Stimulated activated CD4-positive, alpha-beta T cell treated with anti-CD3 and anti-CD28 coated beads, Interleukin-15, amount 100 ng/mL, for 24 hours (primary cell): ENCODE data around the gene RUBCN.
A peak's percentile ranks its signal among the peaks of the same experiment; 100 is the strongest.
"Not testable (repeated sequence)": the region's sequence is repeated elsewhere in the genome, so short reads cannot be mapped to it uniquely, and the experiment has no call there.

Experiments
- DNase-seq: peaks from one replicate; pipeline ENCODE4 v3.0.0-alpha.2; 2020

RUBCN gene

DNA sequence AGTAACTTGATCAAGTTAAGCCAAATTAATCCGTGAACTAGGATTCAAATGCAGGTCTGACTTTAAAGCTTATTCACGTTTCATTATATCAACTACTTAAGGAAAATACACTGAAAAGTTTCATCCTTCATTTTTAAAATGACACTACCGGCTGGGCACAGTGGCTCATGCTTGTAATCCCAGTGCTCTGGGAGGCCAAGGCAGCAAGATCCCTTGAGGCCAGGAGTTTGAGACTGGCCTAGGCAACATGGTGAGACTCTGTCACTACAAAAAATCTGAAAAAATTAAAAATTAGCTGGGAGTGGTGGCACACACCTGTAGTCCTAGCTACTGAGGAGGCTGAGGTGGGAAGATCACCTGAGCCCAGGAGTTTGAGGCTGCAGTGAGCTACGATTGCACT lies 3.7 kb downstream of the RUBCN start:
- DNase-seq = no peak

DNA sequence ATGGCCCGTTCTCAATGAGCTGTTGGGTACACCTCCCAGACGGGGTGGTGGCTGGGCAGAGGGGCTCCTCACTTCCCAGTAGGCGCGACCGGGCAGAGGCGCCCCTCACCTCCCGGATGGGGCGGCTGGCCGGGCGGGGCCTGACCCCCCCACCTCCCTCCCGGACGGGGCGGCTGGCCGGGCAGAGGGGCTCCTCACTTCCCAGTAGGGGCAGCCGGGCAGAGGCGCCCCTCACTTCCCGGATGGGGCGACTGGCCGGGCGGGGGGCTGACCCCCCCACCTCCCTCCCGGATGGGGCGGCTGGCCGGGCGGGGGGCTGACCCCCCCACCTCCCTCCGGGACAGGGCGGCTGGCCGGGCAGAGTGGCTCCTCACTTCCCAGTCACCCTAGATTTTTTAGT lies 5.2 kb downstream of the RUBCN start:
- not testable (repeated sequence) for DNase-seq

DNA sequence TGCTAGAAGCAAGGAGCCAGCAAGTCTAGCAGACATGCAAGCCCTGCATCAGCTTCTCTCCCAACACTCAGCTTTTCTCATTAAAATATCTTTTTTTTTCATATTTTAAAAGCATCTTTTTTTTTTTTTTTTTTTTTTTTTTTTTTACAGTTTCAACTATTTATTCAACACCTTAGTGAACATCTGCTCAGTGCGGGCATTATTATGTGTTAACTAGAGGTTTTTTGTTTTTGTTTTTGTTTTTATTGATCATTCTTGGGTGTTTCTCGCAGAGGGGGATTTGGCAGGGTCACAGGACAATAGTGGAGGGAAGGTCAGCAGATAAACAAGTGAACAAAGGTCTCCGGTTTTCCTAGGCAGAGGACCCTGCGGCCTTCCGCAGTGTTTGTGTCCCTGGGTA lies 5.9 kb downstream of the RUBCN start:
- not testable (repeated sequence) for DNase-seq

DNA sequence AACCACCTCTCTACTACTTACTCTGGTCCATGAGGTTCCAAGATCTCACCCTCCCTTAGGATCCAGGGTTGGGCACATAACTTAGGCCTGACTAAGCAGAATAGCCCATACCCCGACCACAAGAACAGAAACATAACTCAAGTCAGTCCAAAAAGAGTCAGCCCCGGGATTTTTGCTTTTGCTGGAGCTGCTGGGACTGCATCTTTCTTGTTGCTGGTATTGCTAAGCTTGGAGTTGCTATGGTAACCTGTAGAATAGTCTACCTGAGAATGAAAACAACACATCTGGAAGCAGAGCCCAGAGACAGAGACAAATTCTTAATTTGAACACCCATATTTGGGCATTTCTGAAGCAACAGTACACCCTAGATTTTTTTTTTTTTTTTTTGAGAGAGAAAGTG lies 6.5 kb downstream of the RUBCN start:
- DNase-seq = no peak

DNA sequence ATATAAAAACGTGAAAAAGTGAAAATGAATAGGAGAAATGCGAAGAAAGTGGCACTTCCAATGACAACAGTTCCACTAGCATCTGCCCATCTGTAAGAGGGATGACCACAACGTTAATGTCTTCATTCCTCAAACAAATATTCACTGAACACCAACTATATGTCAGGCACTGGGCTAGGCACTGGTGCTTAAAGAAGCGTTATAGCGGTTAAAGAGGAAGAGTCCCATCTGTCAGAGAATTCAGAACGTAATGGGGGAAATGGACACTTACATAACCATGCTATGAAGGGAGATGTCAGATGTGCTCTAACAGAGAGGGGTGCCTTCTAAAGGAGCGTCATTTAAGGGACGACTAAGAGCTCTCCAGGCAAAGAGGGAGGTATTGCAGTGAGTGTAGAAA lies 8.2 kb downstream of the RUBCN start:
- no peak for DNase-seq

DNA sequence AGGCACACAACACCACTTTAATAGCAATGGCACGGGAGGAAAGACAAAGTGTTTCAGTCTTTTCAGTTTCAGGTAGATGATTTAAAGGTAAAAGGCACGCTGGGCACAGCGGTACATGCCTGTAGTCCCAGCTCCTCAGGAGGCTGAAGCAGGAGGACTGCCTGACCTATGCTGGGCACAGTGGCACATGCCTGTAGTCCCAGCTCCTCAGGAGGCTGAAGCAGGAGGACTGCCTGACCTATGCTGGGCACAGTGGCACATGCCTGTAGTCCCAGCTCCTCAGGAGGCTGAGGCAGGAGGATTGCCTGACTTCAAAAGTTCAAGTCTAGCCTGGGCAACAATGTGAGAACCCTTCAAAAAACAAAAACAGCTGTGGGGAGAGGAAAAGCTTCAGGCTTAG lies 8.8 kb downstream of the RUBCN start:
- DNase-seq = not testable (repeated sequence)

DNA sequence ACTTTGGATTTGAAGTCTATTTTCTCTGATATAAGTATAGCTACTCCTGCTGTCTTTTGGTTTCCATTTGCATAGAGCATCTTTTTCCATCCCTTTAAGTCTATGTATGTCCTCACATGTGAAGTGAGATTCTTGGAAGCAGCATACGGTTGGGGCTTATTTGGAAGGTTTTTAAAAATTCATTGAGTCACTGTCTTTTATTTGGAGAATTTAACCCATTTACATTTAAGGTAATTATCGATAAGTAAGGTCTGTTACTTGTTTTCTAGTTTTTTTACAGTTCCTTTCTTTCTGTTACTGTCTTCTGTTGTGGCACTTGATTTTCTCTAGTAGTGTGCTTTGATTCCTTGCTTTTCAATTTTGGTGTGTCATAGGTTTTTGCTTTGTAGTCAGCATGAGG lies 14.0 kb downstream of the RUBCN start:
- no peak for DNase-seq

DNA sequence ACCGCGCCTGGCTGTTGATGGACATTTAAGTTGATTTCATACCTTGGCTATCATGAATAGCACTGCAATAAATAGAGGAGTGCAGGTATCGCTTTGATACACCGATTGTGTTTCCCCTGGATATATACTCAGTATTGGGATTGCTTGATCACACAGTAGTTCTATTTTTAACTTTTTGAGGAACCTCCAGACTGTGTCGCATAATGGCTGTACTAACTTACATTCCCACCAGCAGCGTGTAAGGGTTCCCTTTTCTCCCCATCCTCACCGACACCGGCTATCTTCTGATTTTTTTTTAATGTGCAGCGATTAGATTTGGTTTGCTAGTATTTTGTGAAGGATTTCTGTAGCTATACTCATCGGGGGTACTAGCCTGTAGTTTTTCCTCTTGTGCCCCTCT lies 16.0 kb downstream of the RUBCN start:
- DNase-seq = no peak

DNA sequence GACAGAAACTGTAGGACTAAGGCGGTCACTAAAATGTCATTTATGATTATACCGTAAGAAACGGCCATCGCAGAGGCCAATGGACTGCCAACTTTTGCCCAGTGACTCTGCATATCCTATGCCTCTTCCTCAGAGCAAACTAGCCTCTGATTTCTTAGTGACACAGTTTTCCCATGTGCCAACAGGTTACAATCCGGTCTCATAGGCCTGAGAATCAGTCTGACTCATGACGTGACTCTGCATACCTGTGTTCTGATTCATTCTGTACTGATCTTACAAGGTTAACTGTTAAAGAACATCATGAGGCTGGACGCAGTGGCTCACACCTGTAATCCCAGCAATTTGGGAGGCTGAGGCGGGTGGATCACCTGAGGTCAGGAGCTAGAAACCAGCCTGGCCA lies 17.8 kb downstream of the RUBCN start:
- no peak for DNase-seq

DNA sequence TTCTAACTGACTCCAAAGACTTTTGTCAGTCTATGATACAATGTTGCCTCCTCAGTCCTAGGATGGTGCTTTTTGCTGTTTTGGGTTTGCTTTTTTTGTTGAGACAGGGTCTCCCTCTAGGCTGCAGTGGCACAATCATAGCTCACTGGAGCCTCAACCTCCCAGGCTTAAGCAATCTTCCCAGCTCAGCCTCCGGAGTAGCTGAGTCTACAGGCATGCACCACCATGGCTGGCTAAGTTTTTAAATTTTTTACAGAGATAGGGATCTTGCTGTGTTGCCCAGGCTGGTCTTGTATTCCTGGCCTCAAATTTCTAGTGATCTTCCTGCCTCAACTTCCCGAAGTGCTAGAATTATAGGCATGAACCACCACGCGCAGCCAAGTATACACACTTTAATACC lies 22.5 kb downstream of the RUBCN start:
- DNase-seq = no peak

DNA sequence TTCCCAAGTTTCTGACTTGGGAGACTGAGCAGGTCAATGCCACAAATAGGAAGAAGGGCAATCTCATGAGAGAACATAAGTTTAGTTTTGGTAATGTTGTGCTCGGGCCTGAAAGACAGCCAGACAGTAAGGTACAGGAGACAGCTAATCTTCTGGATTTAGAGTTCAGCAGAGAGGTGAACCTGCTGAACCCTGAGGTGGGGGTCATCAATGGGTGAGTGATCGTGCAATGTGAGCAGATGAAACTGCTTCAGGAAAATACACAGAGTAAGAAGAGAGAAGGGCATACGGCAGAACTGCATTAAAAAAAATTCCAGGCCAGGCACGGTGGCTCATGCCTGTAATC lies 23.3 kb downstream of the RUBCN start:
- no peak for DNase-seq

DNA sequence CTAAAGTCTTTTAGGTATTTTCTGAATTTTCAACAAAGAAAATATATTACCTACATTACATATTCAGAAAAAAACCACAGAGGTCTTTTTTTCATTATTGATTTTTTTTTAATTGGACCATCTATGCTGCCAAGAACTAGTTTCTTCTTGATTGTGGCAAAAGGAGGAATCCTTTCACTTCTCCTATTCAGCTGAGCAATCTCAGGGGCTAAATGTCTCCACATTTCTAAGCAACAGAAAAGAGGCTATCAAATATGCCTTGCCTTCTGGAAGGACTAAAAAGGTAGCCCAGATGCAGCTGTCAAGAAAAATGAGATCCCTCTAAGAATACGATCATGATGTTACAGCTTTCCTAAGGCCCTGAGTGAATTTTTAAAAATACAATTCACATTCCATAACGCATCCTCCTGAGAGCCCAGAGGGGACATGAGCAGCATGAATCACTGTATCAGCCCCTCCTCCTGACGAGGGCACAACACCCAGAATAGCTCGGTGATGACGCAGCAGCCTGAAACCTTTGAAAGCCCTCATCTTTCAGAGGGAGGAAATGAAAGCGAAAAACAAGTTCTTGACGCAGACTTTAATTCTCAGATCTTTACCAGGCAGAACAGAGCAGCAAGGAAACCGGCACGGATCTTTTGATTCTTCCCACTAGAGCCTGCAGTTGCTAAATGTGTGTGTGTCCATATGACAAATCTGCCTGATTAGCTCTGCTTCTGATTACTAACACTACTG lies 24.6 kb downstream of the RUBCN start:
- DNase-seq = peak; percentile 93

DNA sequence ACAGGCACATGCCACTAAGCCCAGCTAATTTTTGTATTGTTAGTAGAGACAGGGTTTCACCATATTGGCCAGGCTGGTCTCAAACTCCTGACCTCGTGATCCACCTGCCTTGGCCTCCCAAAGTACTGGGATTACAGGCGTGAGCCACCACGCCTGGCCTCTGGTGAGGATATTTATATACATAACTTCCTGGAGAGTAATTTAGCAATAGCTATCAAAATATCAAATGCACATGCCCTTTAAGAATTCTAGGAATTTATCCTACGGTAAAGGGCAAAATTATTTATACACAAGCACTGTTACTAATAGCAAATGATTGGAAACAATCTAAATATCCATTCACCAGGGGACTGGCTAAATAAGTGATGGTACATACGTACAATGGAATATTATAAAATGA lies 25.7 kb downstream of the RUBCN start:
- DNase-seq = not testable (repeated sequence)

DNA sequence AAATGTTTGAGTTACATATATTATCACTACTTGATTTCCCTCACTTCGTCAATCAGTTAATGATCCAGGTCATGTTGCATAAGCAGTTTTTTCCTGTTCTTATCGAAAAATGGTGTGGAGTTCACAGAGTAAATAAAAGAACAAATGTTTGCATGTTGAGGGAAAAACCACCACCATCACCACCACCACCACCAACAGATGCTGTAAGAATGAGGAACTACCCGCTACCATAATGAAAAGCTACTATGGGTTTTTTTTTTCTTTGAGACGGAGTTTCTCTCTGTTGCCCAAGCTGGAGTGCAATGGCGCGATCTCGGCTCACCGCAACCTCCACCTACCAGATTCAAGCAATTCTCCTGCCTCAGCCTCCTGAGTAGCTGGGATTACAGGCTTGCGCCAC lies 27.6 kb downstream of the RUBCN start:
- no peak for DNase-seq

DNA sequence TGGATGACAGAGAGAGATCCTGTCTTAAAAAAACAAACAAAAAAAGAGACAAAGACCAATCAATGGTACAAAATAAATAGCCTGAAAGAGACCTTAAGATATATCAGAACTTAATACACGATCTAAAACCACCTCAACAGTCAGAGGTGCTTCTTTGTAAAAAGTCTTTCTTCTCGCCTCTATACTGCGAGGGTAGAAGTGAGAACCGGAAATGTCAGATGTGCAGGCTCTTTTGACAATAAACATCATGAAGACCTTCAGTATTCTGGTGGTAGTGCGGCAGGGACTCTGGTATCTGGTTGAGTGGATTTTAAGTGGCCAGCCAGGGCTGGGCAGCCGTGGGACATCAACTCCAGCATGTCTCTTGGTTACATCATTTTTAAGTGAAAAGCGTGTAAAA lies 30.0 kb downstream of the RUBCN start:
- no peak for DNase-seq

DNA sequence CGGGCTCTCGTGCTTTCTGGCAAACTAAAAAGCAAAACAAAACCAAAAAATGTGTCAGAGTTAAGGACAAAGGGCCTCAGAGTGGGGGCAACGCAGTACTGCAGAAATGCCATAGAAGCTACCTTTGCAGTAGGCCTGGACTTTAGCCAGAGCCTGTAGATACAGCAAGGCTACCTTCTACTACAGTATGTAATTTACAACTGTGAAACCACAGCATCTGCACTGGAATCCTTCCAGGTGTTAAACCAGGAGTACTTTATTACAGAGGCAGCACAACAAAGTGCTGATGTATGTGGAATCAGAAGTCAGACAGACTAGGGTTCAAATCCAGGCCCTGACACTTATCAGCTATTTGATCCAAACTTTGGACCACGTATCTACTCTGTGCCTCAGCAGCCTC lies 34.9 kb downstream of the RUBCN start:
- DNase-seq = no peak

DNA sequence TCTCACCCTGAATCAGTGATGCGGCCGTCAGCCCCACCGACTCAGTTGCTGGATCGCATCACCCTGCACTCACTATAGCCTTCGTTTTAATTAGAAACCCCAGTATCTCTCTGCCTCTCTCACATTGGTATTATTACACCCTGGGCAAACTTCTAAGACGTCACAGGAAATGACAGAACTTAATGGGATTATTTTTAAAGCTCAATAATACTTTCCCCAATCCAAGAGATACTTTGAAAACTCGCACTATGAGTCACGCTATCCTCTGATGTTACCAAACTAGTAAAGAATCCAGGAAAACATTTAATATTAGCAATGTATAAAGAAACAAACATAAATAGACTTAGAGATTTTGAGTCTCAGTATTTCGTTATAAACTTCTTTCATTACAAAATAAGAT lies 36.6 kb downstream of the RUBCN start:
- DNase-seq = no peak

DNA sequence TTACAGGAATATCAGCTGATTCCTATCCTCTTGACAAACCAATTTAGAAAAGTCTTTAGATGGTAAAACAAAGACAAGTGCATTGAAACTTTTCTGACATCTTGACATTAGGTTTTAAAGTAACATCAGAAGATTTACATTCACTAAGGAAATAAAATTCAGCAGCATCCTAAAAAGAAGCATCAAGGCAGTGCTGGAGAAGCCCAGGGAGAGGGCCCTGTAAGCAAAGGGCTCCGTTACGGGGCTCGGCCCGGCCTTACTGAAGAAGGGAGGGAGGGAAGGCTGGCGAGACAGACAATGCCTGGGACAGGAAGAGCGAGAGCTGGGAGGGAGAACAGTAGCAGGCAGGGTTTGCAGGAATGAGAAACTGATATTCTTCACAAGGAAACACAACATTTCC lies 39.3 kb downstream of the RUBCN start:
- DNase-seq = no peak

DNA sequence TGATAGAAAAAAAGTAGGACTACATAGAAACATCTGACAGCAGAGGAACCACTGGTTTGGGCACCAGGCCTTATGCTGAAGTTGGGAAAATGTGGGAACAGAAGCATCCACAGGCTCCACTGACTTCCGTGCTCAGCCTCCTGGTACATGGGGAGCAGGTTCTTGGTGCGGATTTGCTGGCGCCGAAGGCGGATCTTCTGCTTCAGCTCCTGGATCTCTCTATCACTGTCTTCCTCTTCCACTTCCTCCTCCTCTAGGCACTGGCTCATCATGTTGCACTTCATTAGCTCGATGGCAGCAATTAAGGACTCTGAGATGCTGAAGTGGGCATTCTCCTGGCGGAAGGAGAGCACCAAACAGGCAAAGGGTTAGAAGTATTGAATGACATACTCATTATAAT lies 42.5 kb downstream of the RUBCN start:
- DNase-seq = no peak

DNA sequence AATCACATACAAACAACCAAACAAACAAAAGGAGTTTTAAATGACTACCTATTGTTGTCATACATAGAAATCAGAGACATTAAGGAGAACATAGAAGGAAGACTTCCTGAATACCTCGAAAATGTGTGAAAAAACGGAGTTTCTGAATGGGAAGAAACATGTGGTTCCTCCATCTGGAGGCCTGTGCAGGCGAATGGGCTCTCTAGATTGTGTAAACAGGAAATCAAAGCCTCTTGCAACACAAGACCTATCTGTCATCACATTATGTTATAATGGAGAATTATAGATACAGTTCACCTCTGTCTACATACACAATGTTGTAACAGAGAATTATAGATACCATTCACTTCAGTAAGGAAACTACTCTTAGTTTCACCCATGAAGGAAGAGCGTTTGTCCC lies 44.1 kb downstream of the RUBCN start:
- DNase-seq = no peak

DNA sequence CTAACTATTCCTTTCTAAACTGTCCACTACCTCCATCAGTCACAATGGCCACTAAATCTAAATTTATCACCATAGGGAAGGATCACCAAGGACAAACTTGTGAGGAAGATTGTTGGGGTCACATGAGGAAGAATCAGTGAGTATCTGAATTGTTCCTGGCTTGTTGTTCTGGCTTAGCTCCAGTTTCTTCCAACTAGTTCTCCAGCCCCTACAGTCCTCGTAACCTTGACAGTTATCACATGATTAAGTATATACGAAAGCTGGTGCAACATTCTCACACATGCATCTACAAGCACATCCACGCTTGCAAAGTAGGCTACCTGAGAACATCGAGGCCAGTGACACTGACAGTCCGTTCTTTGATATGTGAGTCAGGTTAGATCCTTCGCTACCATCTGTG lies 46.0 kb downstream of the RUBCN start:
- no peak for DNase-seq

DNA sequence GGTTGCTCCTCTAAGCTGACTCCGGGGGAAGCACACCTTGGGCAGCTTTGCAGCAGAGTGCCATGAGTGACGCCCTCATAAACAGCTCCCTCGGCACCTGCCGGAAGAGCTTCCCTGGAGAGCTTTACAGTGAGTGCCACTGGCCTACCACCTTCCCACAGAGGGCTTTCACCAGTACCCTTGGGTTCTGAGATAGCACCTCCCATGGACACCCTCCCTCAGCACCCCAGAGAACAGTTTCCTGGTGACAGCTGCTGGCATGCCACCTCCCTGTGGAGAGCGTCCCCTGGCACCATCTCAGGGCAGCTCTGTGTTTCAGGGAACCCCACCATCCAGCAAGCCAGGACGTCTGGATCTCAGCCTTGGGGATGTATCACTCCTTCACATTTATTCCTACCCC lies 49.1 kb downstream of the RUBCN start:
- no peak for DNase-seq

DNA sequence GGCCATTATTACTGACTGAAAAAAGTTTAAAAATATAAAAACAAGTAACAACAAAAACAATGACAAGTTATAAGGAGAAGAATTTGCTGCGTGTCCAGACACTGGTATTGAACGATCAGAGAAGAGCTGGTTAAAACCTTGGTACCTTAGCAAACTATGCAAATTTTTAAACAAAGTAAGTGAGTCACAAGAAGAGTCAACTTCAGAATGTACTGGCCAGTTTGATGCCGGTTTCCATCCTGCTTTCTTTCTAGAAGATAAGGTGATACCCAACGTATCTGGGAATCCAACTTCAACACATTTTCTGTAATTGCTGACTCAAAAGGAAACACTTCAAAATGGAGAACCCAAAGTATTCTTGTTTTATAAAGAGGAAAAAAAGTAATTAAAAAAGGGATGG lies 49.8 kb downstream of the RUBCN start:
- no peak for DNase-seq

DNA sequence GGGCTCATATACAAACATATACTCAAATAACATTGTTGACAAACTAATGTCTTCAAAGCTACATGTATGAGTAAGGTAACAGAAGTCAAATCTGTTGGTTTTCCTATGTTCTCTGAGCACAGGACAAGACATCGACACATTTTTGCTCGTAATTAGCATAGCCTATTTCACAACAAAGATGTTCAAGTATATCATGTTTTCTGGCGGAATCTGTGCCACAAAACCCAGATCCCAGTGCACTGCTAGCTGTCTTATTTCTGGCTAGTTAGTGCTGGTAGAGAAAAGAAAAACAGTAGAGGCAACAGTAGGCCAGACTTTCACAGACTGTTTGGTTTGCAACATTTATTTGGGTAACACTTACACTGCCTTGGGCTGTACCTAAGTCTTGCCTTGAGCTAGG lies 51.2 kb downstream of the RUBCN start:
- no peak for DNase-seq

DNA sequence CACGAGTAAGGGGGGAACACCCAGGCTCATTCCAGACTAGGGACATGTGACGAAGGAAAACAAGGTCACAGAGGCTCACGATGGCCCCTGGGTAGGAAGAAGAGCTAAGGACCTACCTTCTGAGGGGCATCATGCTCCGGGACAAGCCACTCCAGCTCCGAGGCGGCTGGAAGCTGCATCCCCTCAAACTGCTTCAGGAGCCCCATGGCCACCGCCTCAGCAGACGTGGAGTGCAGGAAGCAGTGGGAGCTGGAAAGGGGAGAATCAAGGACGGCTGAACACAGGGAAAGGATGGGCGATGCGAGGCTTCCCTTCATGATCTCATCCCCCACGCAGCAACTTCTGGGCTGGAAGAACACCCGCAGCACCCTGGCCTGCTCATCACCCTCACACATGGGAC lies 53.5 kb downstream of the RUBCN start:
- no peak for DNase-seq

DNA sequence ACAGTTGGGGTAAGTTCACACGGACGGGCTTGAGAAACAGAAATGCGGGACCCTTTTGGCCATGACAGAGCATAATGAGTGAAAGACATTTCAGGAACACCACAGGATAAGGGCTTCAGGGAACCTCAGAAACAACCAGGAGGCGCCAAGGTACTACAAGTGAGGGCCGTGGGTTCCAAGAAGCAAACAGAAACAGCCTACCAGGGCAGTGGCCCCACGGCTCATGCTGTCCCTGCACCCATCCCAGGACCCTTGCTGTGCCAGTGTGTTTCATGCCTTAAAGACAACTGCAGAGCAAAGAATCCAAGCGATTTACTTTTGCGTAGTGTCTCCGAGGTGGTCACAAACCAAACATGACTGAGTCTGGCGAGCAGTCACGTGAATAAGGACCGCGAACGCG lies 54.0 kb downstream of the RUBCN start:
- DNase-seq = no peak
